ENCODE data around the gene ZNF668. TPM values are rescaled to one million over a fixed set of nuclear protein-coding genes. Genes with fewer than 3 reads are reported as not detected.

Gene ZNF668
- total RNA-seq, 1 donor from 2014 or later: 12.2 TPM

- no peak within 1 kb of the TSS for H3K4me3 ChIP-seq
- no peak for DNase-seq (ENCODE audit: low spot score in 2 of 2)
- H3K36me3 ChIP-seq: peaks cover 38 to 52% of the 10 kb centered on the region in 2 donors
- no peaks in the 10 kb centered on the region for H3K9me3 ChIP-seq
- no peaks in the 10 kb centered on the region for H3K27me3 ChIP-seq
- intact Hi-C loops (cut with DNase I): no loop called here
- no peaks in the 10 kb centered on the region for H3K4me1 ChIP-seq
- no peak for TF ChIP-seq CTCF (IDR thresholded peaks at IDR 0.05)
- no peak within 1 kb of the TSS for H3K27ac ChIP-seq
Measured at GRCh38 chr16:31088459-31089183, 14.6 kb upstream of the ZNF668 start, which contains the start of gene PRSS53. Gene PRSS53, minus strand, starts transcription at chr16:31088943. Its CDS starts 134 bp downstream, at chr16:31088809.

- H3K4me3 ChIP-seq: no peak overlapping the region
- intact Hi-C loops (cut with DNase I): no loop called here
- H3K27me3 ChIP-seq: no peaks in the 10 kb centered on the region
- no peak for DNase-seq (ENCODE audit: low spot score in 2 of 2)
- no peak for TF ChIP-seq CTCF (IDR thresholded peaks at IDR 0.05)
- H3K9me3 ChIP-seq: no peaks in the 10 kb centered on the region
- H3K36me3 ChIP-seq: peaks cover 42 to 58% of the 10 kb centered on the region in 2 donors
- no peaks in the 10 kb centered on the region for H3K4me1 ChIP-seq
- no peak overlapping the region for H3K27ac ChIP-seq
Measured at GRCh38 chr16:31087971-31088370, 13.9 kb upstream of the ZNF668 start.

GRCh38 chr16:31087481-31087880 is 13.4 kb upstream of the ZNF668 start:
- peaks cover 44 to 63% of the 10 kb centered on the region in 2 donors for H3K36me3 ChIP-seq
- DNase-seq (ENCODE audit: low spot score in 2 of 2): no peak
- no peaks in the 10 kb centered on the region for H3K27me3 ChIP-seq
- no peak overlapping the region for H3K27ac ChIP-seq
- H3K4me3 ChIP-seq: no peak overlapping the region
- no peak for TF ChIP-seq CTCF (IDR thresholded peaks at IDR 0.05)
- intact Hi-C loops (cut with DNase I): no loop called here
- no peaks in the 10 kb centered on the region for H3K9me3 ChIP-seq
- H3K4me1 ChIP-seq: no peaks in the 10 kb centered on the region

GRCh38 chr16:31086629-31086906 is 12.5 kb upstream of the ZNF668 start:
- intact Hi-C loops (cut with DNase I): no loop called here
- no peak for DNase-seq (ENCODE audit: low spot score in 2 of 2)
- H3K36me3 ChIP-seq: peaks cover 49 to 66% of the 10 kb centered on the region in 2 donors
- H3K4me3 ChIP-seq: no peak overlapping the region
- no peaks in the 10 kb centered on the region for H3K4me1 ChIP-seq
- no peaks in the 10 kb centered on the region for H3K27me3 ChIP-seq
- no peaks in the 10 kb centered on the region for H3K9me3 ChIP-seq
- no peak overlapping the region for H3K27ac ChIP-seq
- TF ChIP-seq CTCF (IDR thresholded peaks at IDR 0.05): no peak

GRCh38 chr16:31085873-31086628 is 12.0 kb upstream of the ZNF668 start:
- Histone ChIP-seq H3K27ac (no peak overlapping the region), H3K4me1 (no peaks in the 10 kb centered on the region), H3K4me3 (no peak overlapping the region), H3K9me3 (no peaks in the 10 kb centered on the region), H3K27me3 (no peaks in the 10 kb centered on the region), H3K36me3 (peaks cover 53 to 67% of the 10 kb centered on the region in 2 donors)
- no peak for DNase-seq (ENCODE audit: low spot score in 2 of 2)
- intact Hi-C loops (cut with DNase I): no loop called here
- no peak for TF ChIP-seq CTCF (IDR thresholded peaks at IDR 0.05)

Data from ascending aorta (tissue), 2 donors.